GM19372 (cell line): ENCODE results near the gene OR2T11.
"Not testable (repeated sequence)": the region's sequence is repeated elsewhere in the genome, so short reads cannot be mapped to it uniquely, and the experiment has no call there.

Experiments
- ATAC-seq: cut with Tn5 transposase; IDR thresholded peaks from one replicate; pipeline ENCODE4 v1.9.1; 2021; ENCODE audit warnings: mild to moderate bottlenecking, low read depth, moderate library complexity; ENCODE audit not compliant: unreplicated experiment

Gene OR2T11

DNA sequence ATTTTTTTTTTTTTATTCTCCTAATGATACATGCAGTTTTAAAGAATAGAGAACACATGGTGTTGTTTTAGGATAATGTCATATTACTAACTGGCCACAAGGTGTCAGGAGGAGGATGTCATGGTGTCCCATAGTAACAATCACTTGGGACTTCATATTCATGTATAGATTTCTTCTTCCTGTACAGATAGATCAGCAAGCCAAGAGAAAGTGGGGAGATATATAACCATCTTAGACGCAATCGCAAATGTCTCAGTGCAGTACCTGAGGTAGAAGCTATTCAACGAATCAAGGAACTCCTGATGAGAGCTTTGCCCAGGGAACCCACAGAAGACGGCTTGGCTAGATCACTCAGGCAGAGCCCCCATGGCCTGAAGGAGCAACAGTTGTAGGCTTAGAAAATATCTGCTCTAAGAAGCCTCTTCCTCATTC lies 12.3 kb downstream of the OR2T11 start:
- ATAC-seq, result peak; percentile 89

DNA sequence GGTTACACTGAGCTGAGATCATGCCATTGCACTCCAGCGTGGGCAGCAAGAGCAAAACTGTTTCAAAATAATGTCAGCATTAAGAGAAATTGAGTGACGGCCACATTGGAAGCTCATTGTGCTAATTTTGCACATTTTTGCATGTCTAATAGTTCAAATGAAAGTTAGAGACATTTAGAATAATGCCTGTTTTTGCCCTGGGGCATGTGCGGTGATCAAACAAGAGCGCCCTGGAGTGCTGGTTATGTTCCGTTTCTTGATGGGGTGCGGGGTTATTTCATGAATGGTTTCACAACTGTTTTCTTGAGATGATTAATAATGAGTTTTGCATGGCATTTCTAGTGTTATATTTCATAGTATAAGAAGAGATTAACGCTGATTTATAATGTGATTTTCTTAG lies 13.1 kb downstream of the OR2T11 start:
- no peak for ATAC-seq

DNA sequence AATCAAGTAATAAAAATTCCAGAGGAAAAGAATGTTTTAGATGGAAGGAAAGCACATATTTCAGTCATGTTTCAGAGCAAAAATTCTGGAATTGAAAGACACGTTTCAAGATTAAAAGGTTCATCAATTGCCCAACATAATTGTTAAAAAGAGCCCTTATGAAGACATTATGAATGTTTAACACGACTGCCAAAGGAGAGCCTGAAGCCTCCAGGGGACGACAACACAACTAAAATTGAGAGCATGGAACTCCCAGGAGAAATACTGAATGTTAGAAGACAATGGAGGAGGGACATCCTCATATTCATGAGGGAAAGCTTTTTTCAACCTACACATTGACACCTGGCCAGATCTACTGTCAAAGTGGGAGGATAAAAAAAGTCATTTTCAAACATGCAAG lies 16.0 kb downstream of the OR2T11 start:
- no peak for ATAC-seq

DNA sequence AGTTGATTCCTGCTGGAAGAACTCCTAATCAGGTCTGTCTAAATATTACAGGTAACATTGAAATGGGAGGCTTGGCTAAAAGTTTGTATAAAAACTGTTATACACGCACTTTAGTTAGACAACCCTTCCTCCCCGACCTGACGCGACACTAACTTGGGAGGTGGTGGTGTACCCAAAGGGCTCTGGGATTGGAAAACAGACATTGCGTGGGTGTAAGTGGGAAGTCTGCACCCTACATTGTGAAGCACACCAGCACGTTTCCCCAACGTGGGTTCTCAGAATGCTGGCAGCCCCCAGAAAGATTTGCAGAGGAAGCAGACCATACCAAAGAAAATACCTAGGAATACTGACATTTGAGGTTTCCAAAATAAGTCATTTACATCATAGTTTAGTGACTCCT lies 16.8 kb downstream of the OR2T11 start:
- ATAC-seq, result no peak

DNA sequence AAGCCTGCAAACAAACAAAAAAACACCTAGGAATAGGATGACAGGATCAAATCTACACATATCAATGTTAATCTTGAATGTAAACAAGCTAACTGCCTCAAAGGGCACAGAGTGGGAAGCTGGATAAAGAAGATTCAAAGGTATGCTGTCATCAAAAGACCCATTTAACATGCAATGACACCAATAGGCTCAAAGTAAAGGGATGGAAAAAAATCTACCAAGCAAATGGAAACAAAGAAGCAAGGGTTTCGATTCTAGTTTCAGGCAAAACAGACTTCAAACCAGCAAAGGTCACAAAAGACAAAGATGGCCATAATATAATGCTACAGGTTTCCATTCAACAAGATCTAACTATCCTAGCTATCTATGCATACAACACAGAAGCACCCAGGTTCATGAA lies 21.1 kb downstream of the OR2T11 start:
- peak; percentile 70 for ATAC-seq

DNA sequence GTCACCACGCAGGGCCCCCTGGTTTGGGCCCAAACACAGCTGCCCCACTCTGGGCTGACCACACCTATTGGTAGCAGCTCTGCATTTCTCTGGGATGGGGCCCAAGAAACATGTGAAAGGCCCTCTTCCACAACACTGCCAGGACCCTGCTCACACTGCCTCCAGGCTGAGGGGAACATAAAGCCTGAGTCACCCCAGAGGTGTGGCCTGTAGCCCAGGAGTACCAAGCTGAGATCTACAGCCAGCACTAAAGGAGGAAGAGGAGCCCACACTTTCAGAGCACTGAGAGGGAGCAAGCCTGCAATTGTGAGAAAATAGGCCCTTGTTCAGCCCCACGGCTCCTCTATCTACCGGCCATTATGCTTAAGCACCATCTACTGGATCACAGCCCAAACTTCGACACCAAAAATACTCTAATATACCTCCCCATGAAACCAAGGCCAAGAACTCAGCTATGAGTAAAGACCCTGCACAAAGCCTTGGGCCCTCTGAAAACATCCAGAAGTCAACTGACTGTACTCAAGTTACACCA lies 22.9 kb downstream of the OR2T11 start:
- ATAC-seq, result no peak

DNA sequence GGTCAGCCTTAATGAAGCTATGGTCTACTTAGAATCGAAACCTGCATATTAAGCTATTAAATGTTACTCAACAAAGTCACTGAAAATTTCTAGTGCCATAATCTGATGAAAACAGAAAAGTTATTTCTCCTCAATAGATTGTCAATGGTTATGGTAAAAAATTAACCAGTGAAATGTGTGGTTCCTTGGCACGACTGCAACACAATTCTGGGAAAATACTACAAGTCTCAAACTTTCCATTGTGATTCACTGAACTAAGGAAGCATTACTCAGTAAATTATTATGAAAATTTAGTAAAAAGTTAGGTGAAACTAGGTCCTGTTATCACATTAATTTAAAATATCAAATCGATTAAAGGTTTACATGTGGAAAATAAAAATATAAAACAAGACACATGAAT lies 24.6 kb downstream of the OR2T11 start:
- no peak for ATAC-seq

DNA sequence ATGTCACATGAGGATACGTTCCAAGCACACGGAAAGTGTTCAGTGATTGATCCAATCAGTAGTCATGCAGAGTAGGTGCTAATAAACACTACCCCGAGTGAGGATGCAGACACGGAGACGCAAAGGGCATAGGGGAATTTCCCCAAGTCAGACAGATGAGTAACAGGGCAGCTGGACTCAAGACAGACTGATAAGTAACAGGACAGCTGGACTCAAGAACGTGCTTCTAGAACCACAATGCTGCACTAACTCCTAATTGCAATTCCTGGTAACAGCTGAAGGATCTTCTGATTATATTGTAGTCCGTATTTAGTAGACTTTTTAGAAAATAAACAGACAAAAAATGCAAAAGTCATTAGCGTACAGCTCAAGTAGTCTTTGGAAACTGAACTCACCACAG lies 35.5 kb downstream of the OR2T11 start:
- ATAC-seq, result no peak

DNA sequence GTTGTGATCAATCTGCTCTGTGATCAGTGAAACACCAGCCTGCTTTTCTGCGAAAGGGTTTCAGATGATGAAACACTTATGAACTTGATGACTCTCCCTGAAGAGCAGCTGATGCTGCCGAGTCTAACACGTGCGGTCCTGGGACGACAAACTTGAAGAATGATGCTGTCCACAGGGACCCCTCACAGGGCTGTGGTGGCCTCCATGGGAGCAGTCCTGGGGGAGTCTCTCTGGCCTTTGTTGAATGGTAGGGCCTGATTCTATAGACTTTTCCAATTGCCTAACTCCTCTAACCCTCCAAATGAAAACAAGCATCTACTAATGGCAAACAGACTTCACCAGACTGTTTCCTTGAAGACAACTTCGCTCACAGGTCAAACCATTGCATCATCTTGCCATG lies 37.3 kb downstream of the OR2T11 start, which contains the start of gene OR2T10:
Gene OR2T10 (minus strand): TSS at position 112 of the 400 bp plus-strand sequence. CDS start 3,932 bp downstream, outside the sequence.
- ATAC-seq, result no peak

DNA sequence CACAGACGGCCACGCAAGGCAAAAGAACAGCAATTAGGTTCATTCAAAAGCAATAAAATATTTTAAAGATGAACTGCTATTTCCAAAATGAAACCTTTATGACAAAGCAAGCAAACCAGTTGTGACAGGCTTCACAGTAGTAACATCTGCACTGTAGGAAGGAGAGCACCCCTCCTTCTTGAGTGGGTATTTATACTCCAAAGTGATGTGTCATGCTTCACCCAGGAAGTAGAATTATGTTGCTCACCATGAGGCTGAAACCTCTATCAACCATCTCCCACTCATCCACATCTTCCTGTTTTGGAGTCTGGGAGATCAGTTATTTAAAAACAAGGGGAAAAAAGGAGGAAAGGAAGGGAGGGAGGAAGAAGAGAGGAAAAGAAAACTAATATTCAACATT lies 38.3 kb downstream of the OR2T11 start:
- no peak for ATAC-seq

DNA sequence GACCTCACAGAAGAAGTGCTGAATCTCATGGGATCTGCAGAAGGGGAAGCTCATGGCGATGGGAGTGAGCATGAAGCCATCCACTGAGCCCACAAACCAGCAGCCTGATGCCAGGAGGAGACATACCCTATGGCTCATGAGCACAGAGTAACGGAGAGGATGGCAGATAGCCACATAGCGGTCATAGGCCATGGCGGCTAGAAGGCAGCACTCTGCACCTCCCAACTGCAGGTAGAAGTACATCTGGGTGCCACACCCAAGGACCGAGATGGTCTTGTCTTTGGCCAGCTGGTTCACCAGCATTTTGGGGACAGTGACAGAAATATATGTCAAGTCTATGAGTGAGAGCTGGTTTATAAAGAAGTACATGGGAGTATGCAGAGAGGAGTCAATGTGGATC lies 41.7 kb downstream of the OR2T11 start:
- no peak for ATAC-seq

DNA sequence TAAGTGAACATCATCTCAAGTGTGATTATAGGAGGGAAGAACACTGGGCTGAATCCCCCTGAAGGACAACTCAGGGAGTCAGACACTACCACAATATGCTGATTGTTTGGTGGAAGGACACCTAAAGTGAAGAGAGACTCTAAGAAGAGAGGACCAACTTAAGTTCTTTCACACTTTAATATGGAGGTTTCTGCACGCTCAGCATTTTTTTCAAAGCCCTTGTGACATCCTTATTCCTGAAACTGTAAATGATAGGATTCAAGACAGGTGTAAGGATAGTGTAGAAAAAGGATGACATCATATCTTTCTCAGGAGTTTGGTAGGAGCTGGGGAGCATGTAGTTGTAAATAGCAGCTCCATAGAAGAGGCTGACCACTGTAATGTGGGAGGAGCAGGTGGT lies 42.2 kb downstream of the OR2T11 start:
- no peak for ATAC-seq

DNA sequence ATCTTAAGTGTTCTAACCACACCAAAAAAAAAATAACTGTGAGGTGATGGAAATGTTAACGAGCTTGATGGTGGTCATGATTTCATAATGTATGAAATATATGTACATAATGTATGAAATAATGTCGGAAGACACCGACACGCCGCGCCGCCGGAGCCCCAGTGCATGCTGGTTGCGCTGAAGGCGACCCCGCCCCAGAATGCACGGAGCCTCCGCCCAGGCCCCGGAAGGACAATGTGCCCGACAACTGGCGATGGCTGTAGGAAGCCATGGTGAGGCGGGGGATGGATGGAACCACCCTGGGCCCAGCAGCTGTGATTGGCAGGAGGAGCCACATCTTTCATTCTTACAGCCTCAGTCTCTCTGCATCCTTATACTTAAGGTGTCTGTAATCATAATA lies 44.8 kb downstream of the OR2T11 start:
- no peak for ATAC-seq

DNA sequence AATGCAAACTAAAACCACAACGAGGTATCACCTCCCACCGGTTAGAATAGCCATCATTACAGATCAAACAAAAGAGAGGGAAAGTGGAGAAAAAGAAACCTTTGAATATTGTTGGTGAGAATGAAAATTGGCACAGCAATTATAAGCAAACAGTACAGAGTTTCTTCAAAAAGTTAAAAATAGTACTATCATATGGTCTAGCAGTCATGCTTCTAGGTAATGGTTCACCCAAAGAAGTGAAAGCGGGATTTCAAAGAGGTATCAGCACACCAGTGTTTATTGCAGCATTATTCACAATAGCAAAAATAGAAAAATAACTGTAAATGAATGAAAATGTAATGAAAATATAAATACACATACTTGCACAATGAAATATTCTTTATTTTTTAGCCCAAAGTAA lies 45.6 kb downstream of the OR2T11 start:
- no peak for ATAC-seq

DNA sequence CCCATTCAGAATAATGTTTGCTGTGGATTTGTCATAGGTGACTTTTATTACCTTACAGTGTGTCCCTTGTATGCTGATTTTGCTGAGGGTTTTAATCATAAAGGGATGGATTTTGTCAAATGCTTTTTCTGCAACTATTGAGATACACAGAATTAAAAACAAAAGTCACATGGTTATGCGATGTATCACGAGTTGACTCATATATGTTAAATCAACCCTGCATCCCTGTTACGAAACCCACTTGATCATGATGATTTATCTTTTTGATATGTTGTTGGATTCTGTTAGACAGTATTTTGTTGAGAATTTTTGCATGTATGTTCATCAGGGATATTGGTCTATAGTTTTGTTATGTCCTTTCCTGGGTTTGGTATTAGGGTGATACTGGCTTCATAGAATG lies 49.6 kb downstream of the OR2T11 start:
- no peak for ATAC-seq

DNA sequence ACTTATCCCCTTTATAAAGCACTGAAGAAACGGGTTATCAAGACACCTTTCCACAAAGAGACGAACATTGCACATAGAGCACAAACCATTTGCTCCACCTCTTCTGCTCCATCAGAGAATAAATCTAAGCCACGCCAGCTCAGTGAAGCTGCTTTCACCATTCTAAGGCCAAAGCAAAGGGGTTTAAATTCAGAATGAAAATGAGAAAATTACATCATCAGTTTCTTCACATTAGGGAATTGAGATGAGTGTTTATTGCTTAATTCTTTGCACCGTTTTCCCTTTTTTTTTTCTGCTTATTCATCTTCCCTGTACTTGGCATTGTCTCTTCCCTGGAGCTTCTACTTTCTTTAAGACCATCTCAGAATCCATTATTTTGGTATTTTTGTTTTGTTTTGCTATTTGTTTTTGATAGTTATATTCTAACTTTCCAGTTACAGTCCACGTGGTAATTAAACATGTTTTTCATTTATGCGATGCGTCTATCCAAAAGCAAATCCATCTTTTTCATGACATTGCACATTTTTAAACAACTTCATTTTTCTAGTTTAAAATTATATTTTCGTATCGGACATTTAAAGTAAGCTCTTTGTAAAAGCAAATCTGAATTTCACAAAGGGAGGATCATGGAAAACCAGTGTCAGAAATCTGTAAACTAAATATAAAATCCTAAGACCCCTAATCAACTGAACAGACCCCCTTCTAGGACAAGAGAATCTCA lies 58.5 kb downstream of the OR2T11 start:
- ATAC-seq, result no peak

DNA sequence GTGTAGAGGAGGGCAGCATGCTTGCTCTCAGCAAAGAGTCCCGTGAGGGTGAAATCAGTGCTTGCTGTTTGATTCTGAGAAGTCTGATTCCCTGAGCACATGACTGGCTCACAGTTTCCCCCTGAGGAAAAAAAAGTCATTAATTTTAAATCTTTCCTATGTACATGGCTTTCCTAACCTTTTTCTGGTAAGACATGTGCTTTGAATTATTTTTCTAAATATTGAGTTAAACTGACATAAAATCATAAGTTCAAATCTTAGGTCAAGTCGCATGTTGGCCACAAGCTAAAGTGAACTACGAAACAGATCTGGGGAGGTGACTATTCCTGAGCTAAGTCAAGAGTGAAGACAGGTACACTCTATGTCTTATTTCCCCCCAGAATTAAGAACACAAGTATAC lies 60.2 kb downstream of the OR2T11 start, which contains the start of gene OR2T34:
Gene OR2T34 (minus strand): TSS at position 101 of the 400 bp plus-strand sequence. CDS start 0 bp downstream, at position 101.
- not testable (repeated sequence) for ATAC-seq

DNA sequence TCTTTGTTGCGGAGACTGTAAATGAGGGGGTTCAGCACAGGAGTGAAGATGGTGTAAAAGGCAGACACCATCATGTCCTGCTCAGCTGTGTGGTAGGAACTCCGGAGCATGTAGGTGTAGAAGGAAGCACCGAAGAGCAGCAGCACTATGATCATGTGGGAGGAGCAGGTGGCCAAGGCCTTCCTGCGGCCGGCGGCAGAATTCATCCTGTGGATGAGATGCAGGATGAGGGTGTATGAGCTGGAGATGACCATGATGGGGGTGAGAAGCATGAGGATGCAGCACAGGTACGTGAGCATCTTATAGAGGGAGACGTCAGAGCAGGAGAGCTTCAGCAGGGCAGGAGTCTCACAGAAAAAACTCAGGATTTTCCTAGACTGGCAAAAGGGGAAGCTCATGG lies 61.0 kb downstream of the OR2T11 start:
- ATAC-seq, result not testable (repeated sequence)
